Karpas-422 (cell line): ENCODE measurements around the gene TMEM258. TPM values are rescaled to one million over a fixed set of nuclear protein-coding genes. Genes with fewer than 3 reads are reported as not detected.

Source experiments
- DNase-seq: peaks from one replicate; pipeline ENCODE4 v3.0.0-alpha.2; 2015
- H2AFZ ChIP-seq: fragments of 200-600 bp; sonication (generic); 2 replicates; pipeline ENCODE4 v1.6.1; 2014; ENCODE audit warnings: antibody characterized with exemption, low read length, mixed read lengths
- H3K27ac ChIP-seq: fragments of 200-600 bp; sonication (generic); 2 replicates; pipeline ENCODE4 v1.5.1; 2014; ENCODE audit warnings: mild to moderate bottlenecking, low read length, moderate library complexity
- H3K27me3 ChIP-seq: fragments of 200-600 bp; sonication (generic); 2 replicates; pipeline ENCODE4 v1.6.1; 2014; ENCODE audit warnings: low read length, mixed read lengths
- H3K36me3 ChIP-seq: fragments of 200-600 bp; sonication (generic); 2 replicates; pipeline ENCODE4 v1.6.1; 2014; ENCODE audit warnings: low read length, mixed read lengths; ENCODE audit not compliant: insufficient read depth
- H3K4me1 ChIP-seq: fragments of 200-600 bp; sonication (generic); 2 replicates; pipeline ENCODE4 v1.6.1; 2014; ENCODE audit warnings: mild to moderate bottlenecking, low read length, mixed read lengths
- H3K4me2 ChIP-seq: fragments of 200-600 bp; sonication (generic); 2 replicates; pipeline ENCODE4 v1.6.1; 2014; ENCODE audit warnings: low read length, low read depth, mild to moderate bottlenecking; ENCODE audit not compliant: poor library complexity, severe bottlenecking
- H3K4me3 ChIP-seq: fragments of 200-600 bp; sonication (generic); 2 replicates; pipeline ENCODE4 v1.5.1; 2014; ENCODE audit warnings: mild to moderate bottlenecking, antibody characterized with exemption, low read length, mixed read lengths
- H3K79me2 ChIP-seq: fragments of 200-600 bp; sonication (generic); 2 replicates; pipeline ENCODE4 v1.6.1; 2014; ENCODE audit warnings: mild to moderate bottlenecking, low read length, mixed read lengths
- H3K9ac ChIP-seq: fragments of 200-600 bp; sonication (generic); 2 replicates; pipeline ENCODE4 v1.6.0; 2014; ENCODE audit warnings: low read length
- H3K9me2 ChIP-seq: fragments of 200-600 bp; sonication (generic), shearing (Covaris generic); replicated peaks from 2 replicates; pipeline ENCODE4 v1.6.0; 2014; ENCODE audit warnings: mild to moderate bottlenecking, low read length, moderate library complexity; ENCODE audit not compliant: insufficient read depth
- H3K9me3 ChIP-seq: fragments of 300-700, 200-600 bp; sonication (generic); 2 replicates; pipeline ENCODE4 v1.6.1; 2014; ENCODE audit warnings: low read length, mixed read lengths
- H4K20me1 ChIP-seq: fragments of 200-600 bp; sonication (generic); 2 replicates; pipeline ENCODE4 v1.6.1; 2014; ENCODE audit warnings: mild to moderate bottlenecking, antibody characterized with exemption, low read length, low read depth; ENCODE audit not compliant: insufficient read depth
- total RNA-seq: library from RNA; depleted of rRNA; stranded (reverse); fragments of >200 nt; shearing (Covaris generic); gene quantifications from 2 replicates; pipeline ENCODE4 v1.2.3, GENCODE V29; 2014; ENCODE audit warnings: low replicate concordance

Gene TMEM258
- total RNA-seq, 1 experiment from 2014 or later = 303 TPM

GRCh38 chr11:61778920-61779650 is 13.3 kb downstream of the TMEM258 start:
- Histone ChIP-seq H3K9ac (no peak overlapping the region), H3K9me2 (no peaks in the 10 kb centered on the region), H3K4me1 (no peaks in the 10 kb centered on the region), H2AFZ (no peak overlapping the region), H3K27ac (no peak overlapping the region), H4K20me1 (peaks cover 2% of the 10 kb centered on the region; the same call in 1 of the 2 replicates), H3K9me3 (no peaks in the 10 kb centered on the region), H3K36me3 (no peaks in the 10 kb centered on the region), H3K4me2 (no peak overlapping the region), H3K79me2 (no peaks in the 10 kb centered on the region), H3K4me3 (no peak overlapping the region), H3K27me3 (no peaks in the 10 kb centered on the region)
- no peak for DNase-seq

- Histone ChIP-seq H3K36me3 (no peaks in the 10 kb centered on the region), H3K9me2 (no peaks in the 10 kb centered on the region), H3K27ac (no peak overlapping the region), H3K79me2 (no peaks in the 10 kb centered on the region), H3K4me1 (no peaks in the 10 kb centered on the region), H4K20me1 (peaks cover 2% of the 10 kb centered on the region; the same call in 1 of the 2 replicates), H3K9me3 (no peaks in the 10 kb centered on the region), H3K4me3 (no peak overlapping the region), H2AFZ (no peak overlapping the region), H3K4me2 (no peak overlapping the region), H3K9ac (no peak overlapping the region), H3K27me3 (no peaks in the 10 kb centered on the region)
- DNase-seq = no peak
Observed at GRCh38 chr11:61778357-61778886, 14.0 kb downstream of the TMEM258 start.

DNA sequence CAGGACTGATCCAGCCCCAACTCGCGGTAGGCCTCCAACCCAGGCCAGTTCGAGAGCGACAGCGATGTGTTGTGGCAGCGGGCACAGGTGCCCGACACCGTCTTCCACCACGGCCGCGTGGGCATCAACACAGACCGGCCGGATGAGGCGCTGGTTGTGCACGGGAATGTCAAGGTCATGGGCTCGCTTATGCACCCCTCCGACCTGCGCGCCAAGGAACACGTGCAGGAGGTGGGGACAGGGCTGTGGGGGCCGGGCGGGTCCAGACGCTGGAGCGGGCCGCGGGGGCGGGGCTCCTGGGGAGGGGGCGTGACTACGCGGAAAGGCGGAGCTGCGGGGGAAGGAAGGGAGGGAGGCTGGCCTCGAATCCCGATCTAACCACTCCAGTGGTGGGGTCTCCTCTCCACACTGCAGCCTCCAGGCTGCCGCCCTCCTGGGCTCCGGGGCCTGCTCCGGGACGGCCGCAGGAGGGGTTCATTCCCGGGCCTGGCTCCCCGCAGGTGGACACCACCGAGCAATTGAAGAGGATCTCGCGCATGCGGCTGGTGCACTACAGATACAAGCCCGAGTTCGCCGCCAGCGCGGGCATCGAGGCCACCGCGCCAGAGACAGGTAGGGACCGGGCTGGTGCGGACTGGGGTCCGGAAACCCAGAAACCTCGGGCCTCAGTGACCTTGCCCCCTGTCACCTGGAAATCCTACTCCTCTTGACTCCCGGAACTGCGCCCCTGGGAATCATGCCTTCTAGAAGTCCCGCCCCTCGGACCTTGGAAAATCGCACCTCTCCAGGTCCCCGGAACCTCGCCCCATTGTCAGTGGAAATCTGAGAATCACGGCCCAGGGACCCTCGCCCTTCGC is 14.9 kb downstream of the TMEM258 start:
- no peaks in the 10 kb centered on the region for H3K27me3 ChIP-seq
- no peak overlapping the region for H3K4me3 ChIP-seq
- no peaks in the 10 kb centered on the region for H3K9me3 ChIP-seq
- no peaks in the 10 kb centered on the region for H3K36me3 ChIP-seq
- H3K27ac ChIP-seq = no peak overlapping the region
- no peaks in the 10 kb centered on the region for H3K4me1 ChIP-seq
- 0 out of 2 replicates have a peak, but pooled peaks cover 2% of the 10 kb centered on the region for H4K20me1 ChIP-seq
- H2AFZ ChIP-seq = no peak overlapping the region
- H3K9ac ChIP-seq = no peak overlapping the region
- no peaks in the 10 kb centered on the region for H3K9me2 ChIP-seq
- H3K79me2 ChIP-seq = no peaks in the 10 kb centered on the region
- H3K4me2 ChIP-seq = no peak overlapping the region
- no peak for DNase-seq

GRCh38 chr11:61776561-61777075 is 15.8 kb downstream of the TMEM258 start:
- H3K9ac ChIP-seq = no peak overlapping the region
- H3K36me3 ChIP-seq = no peaks in the 10 kb centered on the region
- no peaks in the 10 kb centered on the region for H3K79me2 ChIP-seq
- peak; percentile 91 for DNase-seq
- H2AFZ ChIP-seq = no peak overlapping the region
- H3K27me3 ChIP-seq = no peaks in the 10 kb centered on the region
- H3K4me1 ChIP-seq = no peaks in the 10 kb centered on the region
- no peaks in the 10 kb centered on the region for H3K9me3 ChIP-seq
- H3K4me3 ChIP-seq = no peak overlapping the region
- no peak overlapping the region for H3K4me2 ChIP-seq
- no peaks in the 10 kb centered on the region for H3K9me2 ChIP-seq
- 0 out of 2 replicates have a peak, but pooled peaks cover 2% of the 10 kb centered on the region for H4K20me1 ChIP-seq
- no peak overlapping the region for H3K27ac ChIP-seq

- no peak overlapping the region for H3K4me2 ChIP-seq
- no peaks in the 10 kb centered on the region for H3K79me2 ChIP-seq
- no peaks in the 10 kb centered on the region for H3K27me3 ChIP-seq
- H3K4me3 ChIP-seq = no peak overlapping the region
- no peak overlapping the region for H2AFZ ChIP-seq
- no peak for DNase-seq
- H3K4me1 ChIP-seq = no peaks in the 10 kb centered on the region
- H3K27ac ChIP-seq = no peak overlapping the region
- H3K9me2 ChIP-seq = no peaks in the 10 kb centered on the region
- no peak overlapping the region for H3K9ac ChIP-seq
- no peaks in the 10 kb centered on the region for H4K20me1 ChIP-seq
- H3K36me3 ChIP-seq = no peaks in the 10 kb centered on the region
- H3K9me3 ChIP-seq = no peaks in the 10 kb centered on the region
Observed at GRCh38 chr11:61775606-61776554, 16.5 kb downstream of the TMEM258 start.

GRCh38 chr11:61775106-61775505 is 17.3 kb downstream of the TMEM258 start:
- no peak overlapping the region for H3K4me3 ChIP-seq
- H3K27ac ChIP-seq = no peak overlapping the region
- H4K20me1 ChIP-seq = no peaks in the 10 kb centered on the region
- no peak overlapping the region for H3K4me2 ChIP-seq
- no peaks in the 10 kb centered on the region for H3K27me3 ChIP-seq
- no peak for DNase-seq
- H3K9ac ChIP-seq = no peak overlapping the region
- no peaks in the 10 kb centered on the region for H3K9me3 ChIP-seq
- H3K4me1 ChIP-seq = no peaks in the 10 kb centered on the region
- H3K36me3 ChIP-seq = no peaks in the 10 kb centered on the region
- H3K79me2 ChIP-seq = no peaks in the 10 kb centered on the region
- no peaks in the 10 kb centered on the region for H3K9me2 ChIP-seq
- H2AFZ ChIP-seq = no peak overlapping the region

GRCh38 chr11:61774411-61774810 is 18.0 kb downstream of the TMEM258 start:
- no peaks in the 10 kb centered on the region for H3K9me3 ChIP-seq

More at GRCh38 chr11:61774411-61774810, 18.0 kb downstream of the TMEM258 start:
- Histone ChIP-seq H2AFZ (no peak overlapping the region), H3K36me3 (no peaks in the 10 kb centered on the region), H3K27me3 (no peaks in the 10 kb centered on the region), H4K20me1 (no peaks in the 10 kb centered on the region), H3K9ac (no peak overlapping the region), H3K79me2 (no peaks in the 10 kb centered on the region), H3K4me1 (no peaks in the 10 kb centered on the region), H3K27ac (no peak overlapping the region), H3K4me2 (no peak overlapping the region), H3K9me2 (no peaks in the 10 kb centered on the region), H3K4me3 (no peak overlapping the region)
- DNase-seq = no peak
